HepG2 (cell line): ENCODE results near the gene MAST1. TPM values are rescaled to one million over a fixed set of nuclear protein-coding genes. Genes with fewer than 3 reads are reported as not detected.

Source experiments
- ISX ChIP-seq: sonication (generic); formaldehyde crosslinking; conservative IDR thresholded peaks from 2 replicates; pipeline ENCODE4 v1.5.0; 2020; ENCODE audit warnings: missing genetic modification reagents
- KDM3A ChIP-seq: IDR thresholded peaks from 2 replicates; pipeline ENCODE4 v1.6.1; 2018; ENCODE audit warnings: low read depth, missing compliant biosample characterization
- NONO ChIP-seq, 2 experiments: fragments of 450-650 bp in 1 of 2; sonication (generic) in 1 of 2; formaldehyde crosslinking in 1 of 2; IDR thresholded peaks in 1 of 2; conservative IDR thresholded peaks in 1 of 2; 2 replicates each; pipeline versions ENCODE4 v1.6.1 to v1.8.0; 2017 to 2022; ENCODE audit warnings: mild to moderate bottlenecking in 1 of 2, missing genetic modification reagents in 1 of 2, moderate library complexity in 1 of 2
- SP1 ChIP-seq, 2 experiments: fragments of 450-650 bp in 1 of 2; sonication (generic) in 1 of 2; formaldehyde crosslinking in 1 of 2; IDR thresholded peaks; 2 replicates each; pipeline versions ENCODE4 v1.4.0 to v1.6.1; 2016 to 2020; ENCODE audit warnings: missing genetic modification reagents in 1 of 2
- WIZ ChIP-seq: sonication (generic); formaldehyde crosslinking; IDR thresholded peaks from 2 replicates; pipeline ENCODE4 v1.5.1; 2020; ENCODE audit warnings: mild to moderate bottlenecking, missing genetic modification reagents
- ZBTB40 ChIP-seq, 2 experiments: fragments of 450-650 bp in 1 of 2; sonication (generic) in 1 of 2; formaldehyde crosslinking in 1 of 2; IDR thresholded peaks; 2 replicates each; pipeline versions ENCODE4 v1.6.1 to v1.8.0; 2016 to 2022; ENCODE audit warnings: antibody characterized with exemption in 1 of 2, mild to moderate bottlenecking in 1 of 2, missing genetic modification reagents in 1 of 2
- ZNF616 ChIP-seq: sonication (generic); formaldehyde crosslinking; IDR thresholded peaks from 2 replicates; pipeline ENCODE4 v1.5.0; 2020; ENCODE audit warnings: low read depth, mild to moderate bottlenecking, missing genetic modification reagents
- polyA plus RNA-seq, 8 experiments: library from polyadenylated mRNA; depleted of rRNA in 3 of 8; stranded (reverse) in 7 of 8; unstranded in 1 of 8; fragments of >200 nt; fragmentation: Illumina TruSeq in 4 of 8; extraction: Trizol in 4 of 8; gene quantifications; 2 replicates each; pipeline versions ENCODE4 v1.2.1 to v1.2.3, GENCODE V29; 2011 to 2016; ENCODE audit warnings: low read depth in 4 of 8, missing spikeins in 1 of 8, mixed read lengths in 1 of 8; ENCODE audit not compliant: insufficient read depth in 1 of 8
- total RNA-seq, 5 experiments: library from RNA; depleted of rRNA; stranded (reverse); fragments of >200 nt; fragmentation: Illumina TruSeq; extraction: Trizol; gene quantifications; 2 replicates each; pipeline ENCODE4 v1.2.3, GENCODE V29; 2016; ENCODE audit warnings: low read depth in 1 of 5
- TF ChIP-seq, protein P1 (sequence below): sonication (generic); formaldehyde crosslinking; IDR thresholded peaks from 2 replicates; pipeline ENCODE4 v1.5.0; 2020; ENCODE audit warnings: mild to moderate bottlenecking, missing genetic modification reagents
- TF ChIP-seq, protein P2 (sequence below): sonication (generic); formaldehyde crosslinking; IDR thresholded peaks from 2 replicates; pipeline ENCODE4 v1.4.0; 2020; ENCODE audit warnings: mild to moderate bottlenecking, missing genetic modification reagents
- TF ChIP-seq, protein P3 (sequence below): IDR thresholded peaks from 2 replicates; pipeline ENCODE4 v1.6.1; 2012; ENCODE audit warnings: inconsistent platforms

MAST1 gene
- total and polyA plus RNA-seq, 2 of the 13 experiments (the other 11 are each of a cell fraction or from before 2014, with no cell fraction given), result 0.73 to 4.7 TPM

DNA sequence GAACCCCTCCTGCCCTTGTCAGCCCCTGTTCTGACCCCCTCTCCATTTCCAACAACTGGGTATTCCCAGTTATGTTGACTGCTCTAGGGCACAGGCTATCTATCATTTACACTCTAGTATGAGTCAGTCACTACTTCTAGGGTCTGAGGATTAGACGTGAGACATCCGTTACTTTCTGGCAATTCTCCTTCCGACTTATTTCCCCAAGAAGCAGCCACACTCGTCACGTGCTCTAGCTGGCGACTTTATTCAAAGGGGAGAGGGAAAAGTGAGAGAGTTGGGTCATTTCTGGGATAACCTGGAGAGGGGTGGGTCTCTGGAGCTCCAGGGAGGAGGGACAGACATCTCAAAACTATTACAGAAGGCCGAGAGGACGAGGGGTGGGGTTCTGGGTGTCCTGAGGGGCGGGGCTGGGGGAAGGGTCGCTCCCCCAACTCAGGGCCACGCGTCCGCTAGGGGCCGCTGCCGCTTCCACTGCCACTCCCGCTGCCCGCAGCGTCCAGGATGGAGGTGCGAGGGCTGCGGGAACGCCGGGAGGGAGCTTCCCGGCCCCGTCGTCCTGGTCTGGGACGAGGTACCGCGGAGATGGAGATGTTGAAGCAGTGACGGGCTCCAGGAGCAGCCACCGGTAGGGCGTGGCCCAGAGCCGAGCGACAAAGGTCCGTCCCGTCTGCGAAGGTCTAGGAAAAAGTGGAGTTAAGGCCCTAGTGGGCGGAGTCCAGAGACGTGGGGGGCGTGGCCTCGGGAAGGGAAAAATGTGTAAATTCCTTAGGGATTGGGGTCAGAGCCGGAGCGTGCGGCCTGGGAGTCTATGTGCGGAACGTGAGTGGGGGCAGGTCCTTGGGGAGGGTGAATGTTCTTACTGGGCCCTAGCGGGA, 12.8 kb upstream of the MAST1 start (continued):
- TF ChIP-seq SP1 (IDR thresholded peaks at IDR 0.05) (no peak), SP1 (CRISPR knock-in tag; IDR thresholded peaks at IDR 0.05) (peak; percentile 72; the same call in 1 of the 2 replicates), ISX (CRISPR knock-in tag) (no peak), WIZ (no peak), KDM3A (CRISPR knock-in tag) (0 out of 2 replicates have a peak, but pooled peaks have one; percentile 41), NONO (IDR thresholded peaks at IDR 0.05) (no peak), NONO (CRISPR knock-in tag; conservative IDR thresholded peaks at IDR 0.05) (no peak), ZBTB40 (IDR thresholded peaks at IDR 0.05) (no peak), ZBTB40 (CRISPR knock-in tag; IDR thresholded peaks at IDR 0.05) (no peak), ZNF616 (CRISPR knock-in tag) (no peak)
- TF ChIP-seq, protein P1, sequence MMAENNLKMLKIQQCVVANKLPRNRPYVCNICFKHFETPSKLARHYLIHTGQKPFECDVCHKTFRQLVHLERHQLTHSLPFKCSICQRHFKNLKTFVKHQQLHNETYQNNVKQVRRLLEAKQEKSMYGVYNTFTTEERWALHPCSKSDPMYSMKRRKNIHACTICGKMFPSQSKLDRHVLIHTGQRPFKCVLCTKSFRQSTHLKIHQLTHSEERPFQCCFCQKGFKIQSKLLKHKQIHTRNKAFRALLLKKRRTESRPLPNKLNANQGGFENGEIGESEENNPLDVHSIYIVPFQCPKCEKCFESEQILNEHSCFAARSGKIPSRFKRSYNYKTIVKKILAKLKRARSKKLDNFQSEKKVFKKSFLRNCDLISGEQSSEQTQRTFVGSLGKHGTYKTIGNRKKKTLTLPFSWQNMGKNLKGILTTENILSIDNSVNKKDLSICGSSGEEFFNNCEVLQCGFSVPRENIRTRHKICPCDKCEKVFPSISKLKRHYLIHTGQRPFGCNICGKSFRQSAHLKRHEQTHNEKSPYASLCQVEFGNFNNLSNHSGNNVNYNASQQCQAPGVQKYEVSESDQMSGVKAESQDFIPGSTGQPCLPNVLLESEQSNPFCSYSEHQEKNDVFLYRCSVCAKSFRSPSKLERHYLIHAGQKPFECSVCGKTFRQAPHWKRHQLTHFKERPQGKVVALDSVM (CRISPR knock-in tag), result no peak
- TF ChIP-seq, protein P2, sequence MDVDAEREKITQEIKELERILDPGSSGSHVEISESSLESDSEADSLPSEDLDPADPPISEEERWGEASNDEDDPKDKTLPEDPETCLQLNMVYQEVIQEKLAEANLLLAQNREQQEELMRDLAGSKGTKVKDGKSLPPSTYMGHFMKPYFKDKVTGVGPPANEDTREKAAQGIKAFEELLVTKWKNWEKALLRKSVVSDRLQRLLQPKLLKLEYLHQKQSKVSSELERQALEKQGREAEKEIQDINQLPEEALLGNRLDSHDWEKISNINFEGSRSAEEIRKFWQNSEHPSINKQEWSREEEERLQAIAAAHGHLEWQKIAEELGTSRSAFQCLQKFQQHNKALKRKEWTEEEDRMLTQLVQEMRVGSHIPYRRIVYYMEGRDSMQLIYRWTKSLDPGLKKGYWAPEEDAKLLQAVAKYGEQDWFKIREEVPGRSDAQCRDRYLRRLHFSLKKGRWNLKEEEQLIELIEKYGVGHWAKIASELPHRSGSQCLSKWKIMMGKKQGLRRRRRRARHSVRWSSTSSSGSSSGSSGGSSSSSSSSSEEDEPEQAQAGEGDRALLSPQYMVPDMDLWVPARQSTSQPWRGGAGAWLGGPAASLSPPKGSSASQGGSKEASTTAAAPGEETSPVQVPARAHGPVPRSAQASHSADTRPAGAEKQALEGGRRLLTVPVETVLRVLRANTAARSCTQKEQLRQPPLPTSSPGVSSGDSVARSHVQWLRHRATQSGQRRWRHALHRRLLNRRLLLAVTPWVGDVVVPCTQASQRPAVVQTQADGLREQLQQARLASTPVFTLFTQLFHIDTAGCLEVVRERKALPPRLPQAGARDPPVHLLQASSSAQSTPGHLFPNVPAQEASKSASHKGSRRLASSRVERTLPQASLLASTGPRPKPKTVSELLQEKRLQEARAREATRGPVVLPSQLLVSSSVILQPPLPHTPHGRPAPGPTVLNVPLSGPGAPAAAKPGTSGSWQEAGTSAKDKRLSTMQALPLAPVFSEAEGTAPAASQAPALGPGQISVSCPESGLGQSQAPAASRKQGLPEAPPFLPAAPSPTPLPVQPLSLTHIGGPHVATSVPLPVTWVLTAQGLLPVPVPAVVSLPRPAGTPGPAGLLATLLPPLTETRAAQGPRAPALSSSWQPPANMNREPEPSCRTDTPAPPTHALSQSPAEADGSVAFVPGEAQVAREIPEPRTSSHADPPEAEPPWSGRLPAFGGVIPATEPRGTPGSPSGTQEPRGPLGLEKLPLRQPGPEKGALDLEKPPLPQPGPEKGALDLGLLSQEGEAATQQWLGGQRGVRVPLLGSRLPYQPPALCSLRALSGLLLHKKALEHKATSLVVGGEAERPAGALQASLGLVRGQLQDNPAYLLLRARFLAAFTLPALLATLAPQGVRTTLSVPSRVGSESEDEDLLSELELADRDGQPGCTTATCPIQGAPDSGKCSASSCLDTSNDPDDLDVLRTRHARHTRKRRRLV (CRISPR knock-in tag), result no peak; the same call in 1 of the 2 replicates
- TF ChIP-seq, protein P3, sequence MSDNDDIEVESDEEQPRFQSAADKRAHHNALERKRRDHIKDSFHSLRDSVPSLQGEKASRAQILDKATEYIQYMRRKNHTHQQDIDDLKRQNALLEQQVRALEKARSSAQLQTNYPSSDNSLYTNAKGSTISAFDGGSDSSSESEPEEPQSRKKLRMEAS, result peak; percentile 89
